ENCODE results near the gene TGM6.

The TGM6 gene

GRCh38 chr20:2459981-2460751, 79.5 kb downstream of the TGM6 start:
- DNase-seq = no peak

GRCh38 chr20:2460752-2461424, 80.2 kb downstream of the TGM6 start:
- no peak for DNase-seq

- DNase-seq = no peak
Observed at GRCh38 chr20:2462484-2462883, 81.8 kb downstream of the TGM6 start.

GRCh38 chr20:2463616-2464365, 83.1 kb downstream of the TGM6 start:
- DNase-seq = no peak

- no peak for DNase-seq
Observed at GRCh38 chr20:2465100-2465499, 84.4 kb downstream of the TGM6 start.

GRCh38 chr20:2467412-2467811, 86.7 kb downstream of the TGM6 start:
- no peak for DNase-seq

- no peak for DNase-seq
Observed at GRCh38 chr20:2468581-2469407, 88.1 kb downstream of the TGM6 start.

GRCh38 chr20:2469991-2470422, 89.3 kb downstream of the TGM6 start:
- peak; percentile 31 to 33 for DNase-seq

GRCh38 chr20:2470423-2471193, 89.9 kb downstream of the TGM6 start, which contains the start of gene SNRPB:
SNRPB (minus strand) TSS chr20:2470789; CDS start chr20:2470690, 99 bp downstream.
- DNase-seq = peak; percentile 97 to 98

GRCh38 chr20:2473516-2473915, 92.8 kb downstream of the TGM6 start:
- DNase-seq = no peak

- DNase-seq = no peak
Observed at GRCh38 chr20:2475850-2476741, 95.4 kb downstream of the TGM6 start.

- no peak for DNase-seq
Observed at GRCh38 chr20:2476742-2477615, 96.3 kb downstream of the TGM6 start.

GRCh38 chr20:2480381-2480780, 99.7 kb downstream of the TGM6 start:
- DNase-seq = no peak
